IMR-90 (cell line): ENCODE results near the gene LECT2. TPM values are rescaled to one million over a fixed set of nuclear protein-coding genes. Genes with fewer than 3 reads are reported as not detected.
A peak's percentile ranks its signal among the peaks of the same experiment; 100 is the strongest.

Experiments
- ATAC-seq: fragments of 200-7000 bp; cut with Tn5 transposase; 2 replicates; pipeline ENCODE4 v1.9.1; 2020; ENCODE audit warnings: low read depth, mild to moderate bottlenecking, moderate library complexity
- BruUV-seq: library from RNA; stranded (reverse); fragments of 400-500 nt; replicated peaks from 2 replicates; lab custom pipeline; 2021; lab: Mats Ljungman, UMichigan
- CTCF ChIA-PET: fragments of 300-600 bp; formaldehyde crosslinking; extraction: SDS; loops from one replicate; lab custom pipeline; 2021; ENCODE audit warnings: antibody characterized with exemption; lab: Yijun Ruan, JAX
- POLR2A ChIA-PET: fragments of 300-600 bp; sonication (Branson Sonifier 250); formaldehyde crosslinking; loops from one replicate; lab custom pipeline; 2022; ENCODE audit warnings: antibody characterized with exemption; ENCODE audit not compliant: unreplicated experiment; lab: Charles Lee
- DNase-seq: peaks from one replicate; pipeline ENCODE4 v3.0.0; 2013
- H2AFZ ChIP-seq: replicated peaks from 2 replicates; pipeline ENCODE3; 2013; ENCODE audit warnings: low read length, mild to moderate bottlenecking; ENCODE audit not compliant: poor library complexity
- H2AK5ac ChIP-seq: 2 replicates; pipeline ENCODE4 v1.6.1; 2013; ENCODE audit warnings: low read depth, low read length, inconsistent platforms
- H2AK9ac ChIP-seq: replicated peaks from 2 replicates; pipeline ENCODE3; 2013; ENCODE audit warnings: mild to moderate bottlenecking, low read depth, low read length, moderate library complexity; ENCODE audit not compliant: poor library complexity
- H2BK120ac ChIP-seq: 2 replicates; pipeline ENCODE4 v1.6.1; 2013; ENCODE audit warnings: low read depth, low read length, inconsistent platforms
- H2BK15ac ChIP-seq: 3 replicates; pipeline ENCODE4 v1.6.1; 2013; ENCODE audit warnings: low read depth, low read length, inconsistent platforms
- H2BK20ac ChIP-seq: 2 replicates; pipeline ENCODE4 v1.6.1; 2013; ENCODE audit warnings: low read depth, mild to moderate bottlenecking, inconsistent platforms, low read length, moderate library complexity
- H2BK5ac ChIP-seq: 2 replicates; pipeline ENCODE4 v1.6.1; 2013; ENCODE audit warnings: mild to moderate bottlenecking, low read depth, low read length, inconsistent platforms; ENCODE audit not compliant: poor library complexity, severe bottlenecking
- H3K14ac ChIP-seq: replicated peaks from 2 replicates; pipeline ENCODE4 v1.6.1; 2013; ENCODE audit warnings: low read depth, low read length, inconsistent platforms
- H3K18ac ChIP-seq: 2 replicates; pipeline ENCODE4 v1.6.1; 2013; ENCODE audit warnings: low read depth, low read length, control low read depth
- H3K23ac ChIP-seq: 2 replicates; pipeline ENCODE4 v1.6.1; 2013; ENCODE audit warnings: low read depth, low read length, inconsistent platforms
- H3K27ac ChIP-seq: 2 replicates; pipeline ENCODE4 v1.5.1; 2013; ENCODE audit warnings: mild to moderate bottlenecking, control low read depth, low read length; ENCODE audit not compliant: insufficient read depth
- H3K27me3 ChIP-seq: 2 replicates; pipeline ENCODE4 v1.6.1; 2013; ENCODE audit warnings: low read length; ENCODE audit not compliant: control insufficient read depth, insufficient read depth
- H3K36me3 ChIP-seq: 2 replicates; pipeline ENCODE4 v1.6.1; 2013; ENCODE audit warnings: low read length, mixed read lengths; ENCODE audit not compliant: control insufficient read depth, insufficient read depth
- H3K4ac ChIP-seq: 2 replicates; pipeline ENCODE4 v1.6.1; 2013; ENCODE audit warnings: low read depth, low read length, inconsistent platforms
- H3K4me1 ChIP-seq: 2 replicates; pipeline ENCODE4 v1.6.1; 2013; ENCODE audit warnings: low read length, mixed read lengths; ENCODE audit not compliant: control insufficient read depth, insufficient read depth
- H3K4me2 ChIP-seq: 2 replicates; pipeline ENCODE4 v1.6.1; 2013; ENCODE audit warnings: low read depth, mild to moderate bottlenecking, control low read depth, low read length, moderate library complexity
- H3K4me3 ChIP-seq: 2 replicates; pipeline ENCODE4 v1.5.1; 2013; ENCODE audit warnings: low read depth, mild to moderate bottlenecking, control low read depth, low read length, moderate library complexity; ENCODE audit not compliant: insufficient read depth
- H3K56ac ChIP-seq: 2 replicates; pipeline ENCODE4 v1.6.1; 2013; ENCODE audit warnings: low read length, inconsistent platforms; ENCODE audit not compliant: insufficient read depth; ENCODE audit errors: extremely low read depth
- H3K79me1 ChIP-seq, 2 experiments: 2 replicates each; pipeline ENCODE4 v1.6.1; 2013; ENCODE audit warnings: low read length in 2 of 2, inconsistent platforms in 1 of 2, low read depth in 1 of 2
- H3K9ac ChIP-seq: 2 replicates; pipeline ENCODE4 v1.6.1; 2013; ENCODE audit warnings: low read depth, low read length, control low read depth
- H3K9me1 ChIP-seq: 2 replicates; pipeline ENCODE4 v1.6.1; 2013; ENCODE audit warnings: low read length, inconsistent platforms; ENCODE audit not compliant: insufficient read depth
- H3K9me3 ChIP-seq: 2 replicates; pipeline ENCODE4 v1.6.1; 2013; ENCODE audit warnings: low read length; ENCODE audit not compliant: control insufficient read depth, insufficient read depth
- H4K20me1 ChIP-seq: 2 replicates; pipeline ENCODE4 v1.6.1; 2013; ENCODE audit warnings: low read length, inconsistent platforms; ENCODE audit not compliant: insufficient read depth
- H4K5ac ChIP-seq: 2 replicates; pipeline ENCODE4 v1.6.1; 2013; ENCODE audit warnings: mild to moderate bottlenecking, low read depth, low read length, control low read depth
- H4K8ac ChIP-seq, 2 experiments: 2 replicates each; pipeline ENCODE4 v1.6.1; 2013; ENCODE audit warnings: low read depth in 2 of 2, low read length in 2 of 2, control low read depth in 1 of 2, inconsistent platforms in 1 of 2
- H4K91ac ChIP-seq: 2 replicates; pipeline ENCODE4 v1.6.1; 2013; ENCODE audit warnings: low read depth, low read length, inconsistent platforms; ENCODE audit not compliant: insufficient read depth
- BHLHE40 ChIP-seq: fragments of 150-350 bp; IDR thresholded peaks from 2 replicates; pipeline ENCODE4 v1.6.1; 2016; ENCODE audit warnings: mild to moderate bottlenecking, low read depth, low read length
- CEBPB ChIP-seq: IDR thresholded peaks from 2 replicates; pipeline ENCODE4 v1.6.1; 2012; ENCODE audit warnings: low read depth, low read length, improper control_type of control experiment
- CHD1 ChIP-seq: IDR thresholded peaks from 2 replicates; pipeline ENCODE4 v1.6.1; 2012; ENCODE audit warnings: low read depth, low read length, improper control_type of control experiment
- FOS ChIP-seq: fragments of 150-350 bp; IDR thresholded peaks from 2 replicates; pipeline ENCODE4 v1.6.1; 2016; ENCODE audit warnings: low read depth, low read length
- MAFK ChIP-seq: IDR thresholded peaks from 2 replicates; pipeline ENCODE4 v1.6.1; 2012; ENCODE audit warnings: low read depth, low read length, improper control_type of control experiment
- MAZ ChIP-seq: IDR thresholded peaks from 2 replicates; pipeline ENCODE4 v1.6.1; 2012; ENCODE audit warnings: low read depth, mild to moderate bottlenecking, low read length, improper control_type of control experiment, moderate library complexity, borderline replicate concordance
- MXI1 ChIP-seq: IDR thresholded peaks from 2 replicates; pipeline ENCODE4 v1.6.1; 2012; ENCODE audit warnings: low read depth, mild to moderate bottlenecking, low read length, moderate library complexity, borderline replicate concordance
- NFE2L2 ChIP-seq: fragments of 150-350 bp; IDR thresholded peaks from 2 replicates; pipeline ENCODE4 v1.6.1; 2016; ENCODE audit warnings: low read depth, mild to moderate bottlenecking, low read length
- POLR2A ChIP-seq: IDR thresholded peaks from 2 replicates; pipeline ENCODE4 v1.6.1; 2012; ENCODE audit warnings: mild to moderate bottlenecking, low read depth, low read length
- RAD21 ChIP-seq: IDR thresholded peaks from 2 replicates; pipeline ENCODE4 v1.6.1; 2012; ENCODE audit warnings: low read length, improper control_type of control experiment
- RCOR1 ChIP-seq: IDR thresholded peaks from 2 replicates; pipeline ENCODE4 v1.6.1; 2012; ENCODE audit warnings: mild to moderate bottlenecking, low read length, improper control_type of control experiment; ENCODE audit not compliant: insufficient replicate concordance
- RFX5 ChIP-seq: IDR thresholded peaks from 2 replicates; pipeline ENCODE4 v1.8.0; 2012; ENCODE audit warnings: low read depth, mild to moderate bottlenecking, low read length, moderate library complexity
- SMC3 ChIP-seq: fragments of 150-350 bp; IDR thresholded peaks from 2 replicates; pipeline ENCODE4 v1.6.1; 2016; ENCODE audit warnings: low read depth, mild to moderate bottlenecking, antibody characterized with exemption, low read length, moderate library complexity
- dilution Hi-C: fragments of 300-500 bp; cut with HindIII; formaldehyde crosslinking; loops from one replicate; pipeline ENCODE4 v1.14.3; 2018; ENCODE audit warnings: low sequenced_read_pairs; ENCODE audit not compliant: unreplicated experiment
- in situ Hi-C: fragments of 300-500 bp; cut with MboI; formaldehyde crosslinking; loops from 3 replicates; pipeline ENCODE4 v1.14.3; 2019; ENCODE audit warnings: low sequenced_read_pairs, inconsistent platforms, mixed read lengths
- intact Hi-C: fragments of 100-400 bp; cut with micrococcal nuclease; formaldehyde crosslinking; loops from 2 replicates; pipeline ENCODE4 v1.10.0; 2022
- polyA plus RNA-seq, 3 experiments: library from polyadenylated mRNA; depleted of rRNA; stranded (reverse); fragments of >200 nt; gene quantifications; 2 replicates each; pipeline ENCODE4 v1.2.3, GENCODE V29; 2012; ENCODE audit warnings: low replicate concordance in 1 of 3
- total RNA-seq: library from RNA; depleted of rRNA; stranded (reverse); fragments of >200 nt; gene quantifications from 2 replicates; pipeline ENCODE4 v1.2.3, GENCODE V29; 2012
- TF ChIP-seq, protein P1 (sequence below): fragments of 150-350 bp; IDR thresholded peaks from 2 replicates; pipeline ENCODE4 v1.6.1; 2016; ENCODE audit warnings: low read depth, mild to moderate bottlenecking, low read length, moderate library complexity, borderline replicate concordance
- TF ChIP-seq, protein P2 (sequence below): conservative IDR thresholded peaks from 2 replicates; pipeline ENCODE4 v1.5.1; 2012; ENCODE audit warnings: mild to moderate bottlenecking, low read depth, low read length, improper control_type of control experiment
- TF ChIP-seq, protein P3 (sequence below): fragments of 150-350 bp; IDR thresholded peaks from 2 replicates; pipeline ENCODE4 v1.6.1; 2017; ENCODE audit warnings: mild to moderate bottlenecking, antibody characterized with exemption, low read length, low read depth

Gene LECT2
- total and polyA plus RNA-seq, 2 of the 4 experiments (the other 2 are of a cell fraction) = not detected

DNA sequence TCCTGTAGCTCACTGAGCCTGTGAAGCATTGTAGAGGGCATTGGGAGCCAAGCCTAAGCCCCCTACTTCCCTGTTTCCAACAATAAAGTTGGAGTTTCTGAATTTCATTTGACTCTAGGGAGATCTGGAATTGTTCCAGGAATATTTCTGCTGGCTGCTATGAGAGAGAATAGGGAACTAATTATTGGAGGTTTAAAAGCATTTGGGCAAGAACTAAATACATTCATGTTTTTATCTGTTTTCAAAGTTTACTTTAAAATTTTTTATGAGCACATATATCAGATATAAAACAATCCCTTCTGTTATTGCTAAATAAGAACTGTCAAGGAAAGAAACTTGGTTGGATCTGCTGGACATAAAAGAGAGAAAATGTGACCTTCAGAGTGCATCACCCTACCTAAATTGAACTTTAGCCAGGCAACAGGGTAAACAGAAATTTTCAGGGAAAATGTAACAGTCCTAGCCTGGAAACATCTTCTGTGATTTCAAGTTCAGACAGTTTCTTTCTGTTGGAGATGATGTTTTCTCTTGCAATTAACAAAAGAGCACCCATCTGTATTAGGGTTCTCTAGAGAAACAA lies 19.3 kb upstream of the LECT2 start:
- Histone ChIP-seq H2BK20ac (no peak overlapping the region), H3K9ac (no peak overlapping the region), H2BK15ac (0 out of 3 replicates have a peak overlapping the region, but pooled peaks have one; percentile 2), H3K4ac (no peak overlapping the region), H4K91ac (no peak overlapping the region; the same call in 1 of the 2 replicates), H2AK5ac (no peak overlapping the region; the same call in 1 of the 2 replicates), H3K27ac (no peak overlapping the region), H4K20me1 (no peaks in the 10 kb centered on the region), H4K8ac (0 out of 4 replicates have a peak overlapping the region, but pooled peaks of 1 of the 2 experiments have one; percentile 62), H3K9me1 (0 out of 2 replicates have a peak, but pooled peaks cover 3% of the 10 kb centered on the region), H2BK5ac (no peak overlapping the region), H3K4me2 (no peak overlapping the region), H3K27me3 (no peaks in the 10 kb centered on the region), H3K18ac (peak overlapping the region; percentile 88), H3K9me3 (no peaks in the 10 kb centered on the region), H3K23ac (no peak overlapping the region), H4K5ac (0 out of 2 replicates have a peak overlapping the region, but pooled peaks have one; percentile 23), H3K4me1 (peaks cover 3% of the 10 kb centered on the region), H3K36me3 (no peaks in the 10 kb centered on the region), H3K56ac (no peak overlapping the region), H3K14ac (no peak overlapping the region), H2BK120ac (no peak overlapping the region), H2AFZ (peak overlapping the region; percentile 37), H3K4me3 (no peak overlapping the region), H3K79me1 (no peaks in the 10 kb centered on the region), H2AK9ac (no peak overlapping the region)
- CTCF ChIA-PET = interaction anchor here (1.1 kb wide), 1 partner anchor 13 kb away, joined by 3 read pairs; no protein-coding TSS in a partner anchor
- TF ChIP-seq, protein P1, sequence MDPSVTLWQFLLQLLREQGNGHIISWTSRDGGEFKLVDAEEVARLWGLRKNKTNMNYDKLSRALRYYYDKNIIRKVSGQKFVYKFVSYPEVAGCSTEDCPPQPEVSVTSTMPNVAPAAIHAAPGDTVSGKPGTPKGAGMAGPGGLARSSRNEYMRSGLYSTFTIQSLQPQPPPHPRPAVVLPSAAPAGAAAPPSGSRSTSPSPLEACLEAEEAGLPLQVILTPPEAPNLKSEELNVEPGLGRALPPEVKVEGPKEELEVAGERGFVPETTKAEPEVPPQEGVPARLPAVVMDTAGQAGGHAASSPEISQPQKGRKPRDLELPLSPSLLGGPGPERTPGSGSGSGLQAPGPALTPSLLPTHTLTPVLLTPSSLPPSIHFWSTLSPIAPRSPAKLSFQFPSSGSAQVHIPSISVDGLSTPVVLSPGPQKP = no peak
- TF ChIP-seq FOS (no peak), CEBPB (no peak), MXI1 (no peak), NFE2L2 (no peak), BHLHE40 (no peak), MAZ (no peak), RAD21 (no peak), RFX5 (no peak), SMC3 (no peak), MAFK (no peak), RCOR1 (no peak), CHD1 (no peak), POLR2A (no peak)
- TF ChIP-seq, protein P2, sequence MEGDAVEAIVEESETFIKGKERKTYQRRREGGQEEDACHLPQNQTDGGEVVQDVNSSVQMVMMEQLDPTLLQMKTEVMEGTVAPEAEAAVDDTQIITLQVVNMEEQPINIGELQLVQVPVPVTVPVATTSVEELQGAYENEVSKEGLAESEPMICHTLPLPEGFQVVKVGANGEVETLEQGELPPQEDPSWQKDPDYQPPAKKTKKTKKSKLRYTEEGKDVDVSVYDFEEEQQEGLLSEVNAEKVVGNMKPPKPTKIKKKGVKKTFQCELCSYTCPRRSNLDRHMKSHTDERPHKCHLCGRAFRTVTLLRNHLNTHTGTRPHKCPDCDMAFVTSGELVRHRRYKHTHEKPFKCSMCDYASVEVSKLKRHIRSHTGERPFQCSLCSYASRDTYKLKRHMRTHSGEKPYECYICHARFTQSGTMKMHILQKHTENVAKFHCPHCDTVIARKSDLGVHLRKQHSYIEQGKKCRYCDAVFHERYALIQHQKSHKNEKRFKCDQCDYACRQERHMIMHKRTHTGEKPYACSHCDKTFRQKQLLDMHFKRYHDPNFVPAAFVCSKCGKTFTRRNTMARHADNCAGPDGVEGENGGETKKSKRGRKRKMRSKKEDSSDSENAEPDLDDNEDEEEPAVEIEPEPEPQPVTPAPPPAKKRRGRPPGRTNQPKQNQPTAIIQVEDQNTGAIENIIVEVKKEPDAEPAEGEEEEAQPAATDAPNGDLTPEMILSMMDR = no peak
- TF ChIP-seq, protein P3, sequence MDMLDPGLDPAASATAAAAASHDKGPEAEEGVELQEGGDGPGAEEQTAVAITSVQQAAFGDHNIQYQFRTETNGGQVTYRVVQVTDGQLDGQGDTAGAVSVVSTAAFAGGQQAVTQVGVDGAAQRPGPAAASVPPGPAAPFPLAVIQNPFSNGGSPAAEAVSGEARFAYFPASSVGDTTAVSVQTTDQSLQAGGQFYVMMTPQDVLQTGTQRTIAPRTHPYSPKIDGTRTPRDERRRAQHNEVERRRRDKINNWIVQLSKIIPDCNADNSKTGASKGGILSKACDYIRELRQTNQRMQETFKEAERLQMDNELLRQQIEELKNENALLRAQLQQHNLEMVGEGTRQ = no peak
- POLR2A ChIA-PET = no interaction called here
- in situ Hi-C loops (no loop called here), intact Hi-C loops (no loop called here), dilution Hi-C loops (no loop called here)
- ATAC-seq = no peak
- BruUV-seq = no TSS peak
- DNase-seq = no peak
